ENCODE results near the gene RAB44. TPM values are rescaled to one million over a fixed set of nuclear protein-coding genes. Genes with fewer than 3 reads are reported as not detected.

RAB44 gene
- total and polyA plus RNA-seq, 2 donors from 2014 or later: 1.5 TPM; not detected in 1

GRCh38 chr6:36752886-36753506 lies 55.4 kb downstream of the RAB44 start:
- Histone ChIP-seq H3K4me1 (ENCODE audit: control insufficient read depth in 2 of 3, insufficient read depth in 2 of 3, low read depth in 1 of 3, low read length in 3 of 3) (peaks cover 0 to 5% (median 5%) of the 10 kb centered on the region in 3 donors), H3K27ac (ENCODE audit: low read depth in 2 of 2, low read length in 2 of 2) (no peak overlapping the region), H3K36me3 (ENCODE audit: control insufficient read depth in 2 of 3, insufficient read depth in 3 of 3, low read length in 3 of 3) (no peaks in the 10 kb centered on the region), H3K9ac (ENCODE audit: low read length in 3 of 3) (no peak overlapping the region), H3K9me3 (ENCODE audit: control insufficient read depth in 2 of 3, insufficient read depth in 1 of 3, low read length in 3 of 3) (peaks cover 0 to 10% (median 0%) of the 10 kb centered on the region in 3 donors), H3K27me3 (ENCODE audit: control insufficient read depth, insufficient read depth, low read length) (no peaks in the 10 kb centered on the region), H3K4me3 (ENCODE audit: low read length in 3 of 3) (no peak overlapping the region)
- FAIRE-seq: no peak
- TF ChIP-seq CTCF (IDR thresholded peaks at IDR 0.05; ENCODE audit: borderline replicate concordance, extremely low read depth, insufficient read depth): no peak
- no peak for DNase-seq
- intact Hi-C loops (cut with DNase I): loop anchor here (10.0 kb wide), 1 partner anchor 138 kb away; no protein-coding TSS in a partner anchor

DNA sequence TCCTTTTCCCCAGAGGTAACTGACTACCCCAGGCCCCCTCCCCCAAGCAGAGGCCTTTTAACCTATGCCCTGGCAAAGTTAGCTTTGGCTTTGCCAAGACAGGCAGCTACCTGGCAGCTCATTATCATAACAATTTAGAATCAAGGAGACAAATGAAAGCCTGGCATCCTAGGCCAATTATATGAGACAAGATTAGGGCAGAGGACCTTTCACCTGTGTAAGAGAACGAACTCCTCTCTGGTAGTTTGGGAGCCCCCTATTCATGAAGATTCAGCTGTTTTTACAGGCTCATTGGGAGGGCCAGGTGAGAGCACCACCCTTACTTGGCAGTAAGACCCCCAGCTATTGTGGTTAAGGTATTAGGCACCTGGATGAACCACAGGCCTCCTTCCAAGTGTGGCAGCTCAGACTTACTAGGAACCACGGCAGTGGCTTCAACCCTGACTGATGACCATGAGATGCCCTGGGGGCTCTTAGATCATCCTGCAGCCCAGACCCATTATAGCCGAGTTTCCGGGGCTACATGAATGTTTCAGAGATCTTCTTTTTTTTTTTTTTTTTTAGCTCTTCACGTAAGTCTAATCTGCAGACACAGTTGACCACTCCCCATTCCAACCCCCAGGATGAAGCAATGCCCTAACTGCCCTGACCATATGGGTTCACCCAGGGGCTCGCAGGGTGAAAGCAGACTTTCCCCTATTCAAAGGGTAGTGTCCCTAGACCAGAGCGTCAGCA lies 56.2 kb downstream of the RAB44 start:
- peaks cover 0 to 5% (median 5%) of the 10 kb centered on the region in 3 donors for H3K4me1 ChIP-seq (ENCODE audit: control insufficient read depth in 2 of 3, insufficient read depth in 2 of 3, low read depth in 1 of 3, low read length in 3 of 3)
- FAIRE-seq: no peak

GRCh38 chr6:36754582-36755434 lies 57.2 kb downstream of the RAB44 start:
- Histone ChIP-seq H3K9me3 (ENCODE audit: control insufficient read depth in 2 of 3, insufficient read depth in 1 of 3, low read length in 3 of 3) (peaks cover 0 to 7% (median 0%) of the 10 kb centered on the region in 3 donors), H3K27ac (ENCODE audit: low read depth in 2 of 2, low read length in 2 of 2) (no peak overlapping the region), H3K4me3 (ENCODE audit: low read length in 3 of 3) (no peak overlapping the region), H3K27me3 (ENCODE audit: control insufficient read depth, insufficient read depth, low read length) (no peaks in the 10 kb centered on the region), H3K4me1 (ENCODE audit: control insufficient read depth in 2 of 3, insufficient read depth in 2 of 3, low read depth in 1 of 3, low read length in 3 of 3) (peaks cover 0 to 5% (median 5%) of the 10 kb centered on the region in 3 donors), H3K36me3 (ENCODE audit: control insufficient read depth in 2 of 3, insufficient read depth in 3 of 3, low read length in 3 of 3) (no peaks in the 10 kb centered on the region), H3K9ac (ENCODE audit: low read length in 3 of 3) (no peak overlapping the region)
- TF ChIP-seq CTCF (IDR thresholded peaks at IDR 0.05; ENCODE audit: borderline replicate concordance, extremely low read depth, insufficient read depth): no peak
- peak in 3 of 5 donors; percentile 40 to 84 (median 79) for DNase-seq
- intact Hi-C loops (cut with DNase I): loop anchor here (10.0 kb wide), 1 partner anchor 140 kb away; no protein-coding TSS in a partner anchor
- FAIRE-seq: no peak

More for the DNA sequence above, 56.2 kb downstream of the RAB44 start:
- TF ChIP-seq CTCF (IDR thresholded peaks at IDR 0.05; ENCODE audit: borderline replicate concordance, extremely low read depth, insufficient read depth): no peak
- no peak overlapping the region for H3K27ac ChIP-seq (ENCODE audit: low read depth in 2 of 2, low read length in 2 of 2)
- no peaks in the 10 kb centered on the region for H3K27me3 ChIP-seq (ENCODE audit: control insufficient read depth, insufficient read depth, low read length)
- H3K9ac ChIP-seq (ENCODE audit: low read length in 3 of 3): no peak overlapping the region
- H3K9me3 ChIP-seq (ENCODE audit: control insufficient read depth in 2 of 3, insufficient read depth in 1 of 3, low read length in 3 of 3): peaks cover 0 to 8% (median 0%) of the 10 kb centered on the region in 3 donors
- no peaks in the 10 kb centered on the region for H3K36me3 ChIP-seq (ENCODE audit: control insufficient read depth in 2 of 3, insufficient read depth in 3 of 3, low read length in 3 of 3)
- DNase-seq: no peak
- intact Hi-C loops (cut with DNase I): loop anchor here (10.0 kb wide), 1 partner anchor 139 kb away; no protein-coding TSS in a partner anchor
- H3K4me3 ChIP-seq (ENCODE audit: low read length in 3 of 3): no peak overlapping the region
